Gastrocnemius medialis (tissue), 4 donors: ENCODE data around the gene FASN. TPM values are rescaled to one million over a fixed set of nuclear protein-coding genes. Genes with fewer than 3 reads are reported as not detected.

Experiments used
- ATAC-seq, 2 donors: fragments of 150-250 bp; one replicate each; pipeline ENCODE4 v1.9.1; 2016
- DNase-seq, 2 donors: peaks; one replicate each; pipeline ENCODE4 v3.0.0-alpha.2; 2019
- H3K27ac ChIP-seq, 4 donors: fragments of 200-600 bp; sonication (generic); 1 replicate in 1 of 4; 2 replicates in 3 of 4; pipeline ENCODE4 v1.5.1; 2016 to 2018; ENCODE audit warnings: mild to moderate bottlenecking in 2 of 4, moderate library complexity in 1 of 4
- H3K27me3 ChIP-seq, 3 donors: fragments of 200-600 bp; sonication (generic) in 2 of 3; 1 replicate in 1 of 3; 2 replicates in 2 of 3; pipeline versions ENCODE4 v1.5.1 to v1.6.0; 2016 to 2019; ENCODE audit warnings: mild to moderate bottlenecking in 1 of 3, moderate library complexity in 1 of 3
- H3K36me3 ChIP-seq, 2 donors: fragments of 200-600 bp; sonication (generic) in 1 of 2; one replicate each; pipeline ENCODE4 v1.5.1; 2017 to 2018
- H3K4me1 ChIP-seq, 2 donors: fragments of 200-600 bp; sonication (generic) in 1 of 2; one replicate each; pipeline ENCODE4 v1.5.1; 2016 to 2017; ENCODE audit warnings: mild to moderate bottlenecking in 2 of 2
- H3K4me3 ChIP-seq, 4 donors: fragments of 200-600 bp; sonication (generic) in 3 of 4; 1 replicate in 1 of 4; 2 replicates in 3 of 4; pipeline ENCODE4 v1.5.1; 2016 to 2019; ENCODE audit warnings: mild to moderate bottlenecking in 2 of 4
- H3K9me3 ChIP-seq, 3 donors: fragments of 200-600 bp; sonication (generic) in 2 of 3; 1 replicate in 1 of 3; 2 replicates in 2 of 3; pipeline ENCODE4 v1.5.1; 2016 to 2019
- POLR2A ChIP-seq, 2 donors: fragments of 450-650 bp; IDR thresholded peaks; one replicate each; pipeline ENCODE4 v1.6.1; 2017; ENCODE audit warnings: antibody characterized with exemption in 2 of 2, mild to moderate bottlenecking in 2 of 2, moderate library complexity in 2 of 2
- in situ Hi-C, 4 donors: fragments of 200-750 bp; cut with MboI; loops; one replicate each; pipeline versions ENCODE4 v1.15.0 to v1.8.0; 2017; ENCODE audit warnings: low sequenced_read_pairs in 4 of 4
- intact Hi-C: fragments of 100-400 bp; cut with DNase I; formaldehyde crosslinking; loops from one replicate; pipeline ENCODE4 v1.15.1; 2023; ENCODE audit warnings: low total_unique reads
- total RNA-seq, 4 donors: library from RNA; depleted of rRNA; stranded (reverse); fragments of >200 nt; gene quantifications; one replicate each; pipeline versions ENCODE4 v1.1.0 to v1.2.3, GENCODE V29; 2016
- TF ChIP-seq, protein P1 (sequence below), 5 experiments: fragments of 450-650 bp in 3 of 5; fragments of 200-600 bp in 2 of 5; sonication (generic) in 2 of 5; IDR thresholded peaks in 4 of 5; conservative IDR thresholded peaks in 1 of 5; 1 replicate in 4 of 5; 2 replicates in 1 of 5; pipeline ENCODE4 v1.5.1; 2016 to 2019; ENCODE audit warnings: antibody characterized with exemption in 5 of 5, mild to moderate bottlenecking in 3 of 5, moderate library complexity in 3 of 5

Gene FASN
- 10 to 100 TPM; 16.3 to 34.5 (median 26.3) TPM for total RNA-seq

DNA sequence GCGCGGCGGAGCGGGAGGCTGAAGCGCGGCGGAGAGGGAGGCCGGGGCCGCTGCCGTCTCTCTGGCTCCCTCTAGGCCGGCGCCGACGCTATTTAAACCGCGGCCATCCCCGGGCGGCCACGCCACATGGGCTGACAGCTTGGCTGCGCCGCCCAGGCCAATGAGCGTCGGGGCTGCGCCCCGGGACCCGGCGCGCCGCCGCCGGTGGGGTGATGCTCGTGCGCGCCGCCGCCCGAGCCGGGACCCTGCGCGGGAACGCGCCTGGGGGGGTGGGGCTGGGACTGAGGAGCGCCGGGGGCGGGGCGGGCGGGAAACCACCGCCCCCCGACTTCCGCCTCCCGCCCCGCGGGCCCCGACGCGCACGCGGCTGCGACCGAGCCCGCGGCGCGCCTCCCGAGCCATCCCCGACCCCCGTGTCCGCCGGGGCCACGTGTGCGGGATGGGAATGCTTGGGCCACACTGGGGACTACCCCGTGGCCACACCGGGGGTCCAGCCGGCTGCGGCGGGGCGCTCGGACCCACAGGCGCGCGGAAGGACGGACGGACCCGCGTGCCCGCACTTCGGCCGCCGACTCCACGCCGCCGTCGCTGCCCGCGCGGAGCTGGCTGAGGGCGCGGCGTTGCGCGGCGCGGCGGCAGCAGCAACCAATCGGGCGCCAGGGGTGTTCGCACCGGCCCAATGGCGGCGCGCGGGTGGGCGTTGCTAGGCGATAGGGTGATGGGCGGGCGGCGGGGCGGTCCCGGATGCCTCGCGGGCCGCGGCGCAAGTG lies at the start of gene FASN:
TSS of gene FASN (minus strand) at position 68 of the 770 bp plus-strand sequence. CDS start 1,791 bp downstream, outside the sequence.
- Histone ChIP-seq H3K27me3 (no peaks in the 10 kb centered on the region), H3K27ac (peak within 1 kb of the TSS; percentile 81 to 96 (median 90)), H3K9me3 (no peaks in the 10 kb centered on the region), H3K4me3 (peak within 1 kb of the TSS; percentile 61 to 93 (median 72)), H3K4me1 (peaks cover 30 to 32% of the 10 kb centered on the region in 2 donors), H3K36me3 (peaks cover 0 to 27% of the 10 kb centered on the region in 2 donors)
- TF ChIP-seq, protein P1, sequence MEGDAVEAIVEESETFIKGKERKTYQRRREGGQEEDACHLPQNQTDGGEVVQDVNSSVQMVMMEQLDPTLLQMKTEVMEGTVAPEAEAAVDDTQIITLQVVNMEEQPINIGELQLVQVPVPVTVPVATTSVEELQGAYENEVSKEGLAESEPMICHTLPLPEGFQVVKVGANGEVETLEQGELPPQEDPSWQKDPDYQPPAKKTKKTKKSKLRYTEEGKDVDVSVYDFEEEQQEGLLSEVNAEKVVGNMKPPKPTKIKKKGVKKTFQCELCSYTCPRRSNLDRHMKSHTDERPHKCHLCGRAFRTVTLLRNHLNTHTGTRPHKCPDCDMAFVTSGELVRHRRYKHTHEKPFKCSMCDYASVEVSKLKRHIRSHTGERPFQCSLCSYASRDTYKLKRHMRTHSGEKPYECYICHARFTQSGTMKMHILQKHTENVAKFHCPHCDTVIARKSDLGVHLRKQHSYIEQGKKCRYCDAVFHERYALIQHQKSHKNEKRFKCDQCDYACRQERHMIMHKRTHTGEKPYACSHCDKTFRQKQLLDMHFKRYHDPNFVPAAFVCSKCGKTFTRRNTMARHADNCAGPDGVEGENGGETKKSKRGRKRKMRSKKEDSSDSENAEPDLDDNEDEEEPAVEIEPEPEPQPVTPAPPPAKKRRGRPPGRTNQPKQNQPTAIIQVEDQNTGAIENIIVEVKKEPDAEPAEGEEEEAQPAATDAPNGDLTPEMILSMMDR (IDR thresholded peaks at IDR 0.05 in 4 of 5, conservative IDR thresholded peaks at IDR 0.05 in 1 of 5) = peak in 4 of 5 experiments; percentile 1 to 43 (median 36)
- TF ChIP-seq POLR2A (IDR thresholded peaks at IDR 0.05) = peak; percentile 82 to 97
- DNase-seq (peak; percentile 86 to 93), ATAC-seq (peak; percentile 68 to 71)
- intact Hi-C loops = loop anchor here (1.0 to 5.0 kb wide), 4 partner anchors 46 to 238 kb away; partner anchors contain the start of genes DCXR, GPS1, P4HB and RFNG
- in situ Hi-C loops = no loop called here

DNA sequence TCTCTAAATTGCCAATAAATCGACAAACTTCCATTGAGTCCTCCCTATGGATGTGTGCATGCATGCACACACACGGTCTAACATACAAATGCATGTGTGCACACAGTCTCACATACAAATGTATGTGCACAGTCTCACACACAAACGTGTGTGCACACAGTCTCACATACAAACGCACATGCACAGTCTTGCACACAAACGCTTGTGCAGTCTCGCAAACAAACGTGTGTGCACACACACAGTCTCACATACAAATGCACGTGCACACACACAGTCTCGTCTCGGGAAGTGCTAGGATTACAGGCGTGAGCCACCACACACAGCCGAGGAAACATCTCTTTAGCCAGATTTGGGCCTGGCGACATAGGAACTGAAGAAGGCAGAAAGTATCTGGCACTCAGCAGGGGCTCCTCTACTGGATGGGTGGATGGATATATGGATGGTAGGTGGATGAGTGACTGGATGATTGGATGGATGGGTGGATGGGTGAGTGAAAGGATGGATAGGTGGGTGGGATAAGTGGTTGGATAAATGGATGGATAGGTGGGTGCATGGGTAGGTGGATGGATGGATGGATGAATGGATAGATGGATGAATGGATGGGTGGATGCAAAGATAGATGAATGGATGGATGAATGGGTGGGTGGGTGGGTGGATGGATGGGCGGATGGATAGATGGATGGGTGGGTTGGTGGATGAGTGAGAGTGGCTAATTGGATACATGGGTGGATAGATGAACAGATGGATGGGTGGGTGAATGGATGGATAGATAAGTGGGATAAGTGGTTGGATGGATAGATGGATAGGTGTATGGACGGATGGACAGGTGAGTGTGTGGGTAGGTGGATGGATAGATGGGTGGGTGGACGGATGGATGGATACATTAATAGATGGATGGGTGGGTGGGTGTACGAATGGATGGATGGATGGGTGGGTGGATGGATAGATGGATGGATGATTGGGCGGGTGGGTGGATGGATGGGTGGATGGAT lies 48.9 kb upstream of the FASN start:
- intact Hi-C loops = no loop called here

DNA sequence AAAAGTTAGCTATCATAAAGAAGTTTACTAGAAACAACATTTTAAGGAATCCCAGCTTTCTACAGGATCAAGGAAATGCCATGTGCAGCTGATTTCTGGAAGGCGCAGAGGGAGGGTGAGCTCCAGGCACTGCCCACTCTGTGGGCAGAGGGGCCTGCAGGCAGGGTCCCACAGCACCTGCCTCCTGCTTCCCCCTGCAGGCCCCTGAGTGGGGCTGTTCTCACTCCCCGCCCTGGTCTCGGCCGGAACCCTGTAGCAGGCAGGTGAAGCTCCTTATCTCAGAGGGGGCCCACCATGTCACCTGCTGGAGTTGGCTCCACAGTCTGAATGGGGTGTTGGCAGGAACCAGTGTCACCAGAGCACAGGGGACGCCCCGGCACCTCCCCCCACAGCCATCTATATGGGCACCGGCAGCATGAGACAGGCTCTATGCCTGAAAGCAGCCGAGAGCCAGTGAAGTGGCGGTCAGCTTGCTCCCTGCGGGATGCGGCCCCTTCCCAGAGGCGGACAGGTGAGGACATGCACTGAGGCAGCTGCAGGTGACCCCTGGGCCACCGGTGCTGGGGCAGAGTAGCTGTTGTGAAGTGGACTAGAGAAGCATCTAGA lies 47.6 kb upstream of the FASN start:
- no peak for ATAC-seq

More for the DNA sequence above, 48.9 kb upstream of the FASN start:
- no peaks in the 10 kb centered on the region for H3K36me3 ChIP-seq
- no peaks in the 10 kb centered on the region for H3K9me3 ChIP-seq
- peaks cover 3 to 6% of the 10 kb centered on the region in 2 donors for H3K4me1 ChIP-seq
- H3K27ac ChIP-seq = no peak overlapping the region
- TF ChIP-seq, protein P1 (IDR thresholded peaks at IDR 0.05 in 4 of 5, conservative IDR thresholded peaks at IDR 0.05 in 1 of 5) = no peak
- no peak for TF ChIP-seq POLR2A (IDR thresholded peaks at IDR 0.05)
- H3K27me3 ChIP-seq = no peaks in the 10 kb centered on the region
- no peak for ATAC-seq
- DNase-seq = no peak
- in situ Hi-C loops = loop anchor here in 1 of 4 donors (25.0 kb wide), 1 partner anchor 110 kb away; the partner anchor contains the start of genes DCXR and RAC3
- no peak overlapping the region for H3K4me3 ChIP-seq

More for the DNA sequence above, 47.6 kb upstream of the FASN start:
- Histone ChIP-seq H3K4me3 (no peak overlapping the region), H3K27me3 (no peaks in the 10 kb centered on the region), H3K27ac (no peak overlapping the region), H3K36me3 (no peaks in the 10 kb centered on the region), H3K4me1 (no peaks in the 10 kb centered on the region), H3K9me3 (no peaks in the 10 kb centered on the region)
- intact Hi-C loops (no loop called here), in situ Hi-C loops (loop anchor here in 1 of 4 donors (25.0 kb wide), 1 partner anchor 108 kb away; the partner anchor contains the start of genes DCXR and RAC3)
- TF ChIP-seq, protein P1 (IDR thresholded peaks at IDR 0.05 in 4 of 5, conservative IDR thresholded peaks at IDR 0.05 in 1 of 5) = no peak
- TF ChIP-seq POLR2A (IDR thresholded peaks at IDR 0.05) = no peak
- DNase-seq = no peak
